ENCODE measurements around the gene CASQ2. TPM values are rescaled to one million over a fixed set of nuclear protein-coding genes. Genes with fewer than 3 reads are reported as not detected.

Gene CASQ2
- total RNA-seq, 1 donor from 2014 or later = not detected

- TF ChIP-seq CTCF (IDR thresholded peaks at IDR 0.05) = no peak
- DNase-seq (ENCODE audit: low spot score) = no peak
- no peaks in the 10 kb centered on the region for H3K27me3 Mint-ChIP-seq (ENCODE audit: low read depth)
- no peak overlapping the region for H3K27ac Mint-ChIP-seq (ENCODE audit: unreplicated experiment)
- peaks cover 17% of the 10 kb centered on the region for H3K4me1 Mint-ChIP-seq (ENCODE audit: low read depth)
- no peak overlapping the region for H3K4me3 Mint-ChIP-seq (ENCODE audit: unreplicated experiment)
- H3K36me3 Mint-ChIP-seq (ENCODE audit: low read depth) = peaks cover 18% of the 10 kb centered on the region
- H3K9me3 Mint-ChIP-seq (ENCODE audit: low read depth) = no peaks in the 10 kb centered on the region
Measured at GRCh38 chr1:115658646-115659045, 109.9 kb downstream of the CASQ2 start.

GRCh38 chr1:115656461-115657077 lies 111.9 kb downstream of the CASQ2 start:
- Mint-ChIP-seq H3K27ac (ENCODE audit: unreplicated experiment) (no peak overlapping the region), H3K4me1 (ENCODE audit: low read depth) (peaks cover 17% of the 10 kb centered on the region), H3K4me3 (ENCODE audit: unreplicated experiment) (no peak overlapping the region), H3K9me3 (ENCODE audit: low read depth) (no peaks in the 10 kb centered on the region), H3K36me3 (ENCODE audit: low read depth) (peaks cover 13% of the 10 kb centered on the region), H3K27me3 (ENCODE audit: low read depth) (no peaks in the 10 kb centered on the region)
- TF ChIP-seq CTCF (IDR thresholded peaks at IDR 0.05) = no peak
- no peak for DNase-seq (ENCODE audit: low spot score)

- peaks cover 13% of the 10 kb centered on the region for H3K36me3 Mint-ChIP-seq (ENCODE audit: low read depth)
Measured at GRCh38 chr1:115655916-115656315, 112.6 kb downstream of the CASQ2 start.

GRCh38 chr1:115655306-115655663 lies 113.2 kb downstream of the CASQ2 start:
- no peak for TF ChIP-seq CTCF (IDR thresholded peaks at IDR 0.05)
- Mint-ChIP-seq H3K4me1 (ENCODE audit: low read depth) (peaks cover 22% of the 10 kb centered on the region), H3K4me3 (ENCODE audit: unreplicated experiment) (no peak overlapping the region), H3K36me3 (ENCODE audit: low read depth) (peaks cover 8% of the 10 kb centered on the region), H3K27ac (ENCODE audit: unreplicated experiment) (peak overlapping the region; percentile 42), H3K27me3 (ENCODE audit: low read depth) (no peaks in the 10 kb centered on the region), H3K9me3 (ENCODE audit: low read depth) (no peaks in the 10 kb centered on the region)
- DNase-seq (ENCODE audit: low spot score) = no peak

More at GRCh38 chr1:115655916-115656315, 112.6 kb downstream of the CASQ2 start:
- H3K27ac Mint-ChIP-seq (ENCODE audit: unreplicated experiment) = no peak overlapping the region
- H3K4me3 Mint-ChIP-seq (ENCODE audit: unreplicated experiment) = no peak overlapping the region
- no peak for TF ChIP-seq CTCF (IDR thresholded peaks at IDR 0.05)
- H3K9me3 Mint-ChIP-seq (ENCODE audit: low read depth) = no peaks in the 10 kb centered on the region
- peaks cover 18% of the 10 kb centered on the region for H3K4me1 Mint-ChIP-seq (ENCODE audit: low read depth)
- no peak for DNase-seq (ENCODE audit: low spot score)
- no peaks in the 10 kb centered on the region for H3K27me3 Mint-ChIP-seq (ENCODE audit: low read depth)

GRCh38 chr1:115654663-115655305 lies 113.7 kb downstream of the CASQ2 start:
- Mint-ChIP-seq H3K36me3 (ENCODE audit: low read depth) (peaks cover 7% of the 10 kb centered on the region), H3K27ac (ENCODE audit: unreplicated experiment) (peak overlapping the region; percentile 74), H3K4me3 (ENCODE audit: unreplicated experiment) (peak overlapping the region; percentile 32), H3K27me3 (ENCODE audit: low read depth) (no peaks in the 10 kb centered on the region), H3K9me3 (ENCODE audit: low read depth) (no peaks in the 10 kb centered on the region), H3K4me1 (ENCODE audit: low read depth) (peaks cover 22% of the 10 kb centered on the region)
- no peak for DNase-seq (ENCODE audit: low spot score)
- TF ChIP-seq CTCF (IDR thresholded peaks at IDR 0.05) = no peak
